GM18519 (cell line): ENCODE data around the gene UBE2E2.
"Not testable (repeated sequence)": the region's sequence is repeated elsewhere in the genome, so short reads cannot be mapped to it uniquely, and the experiment has no call there.

ENCODE experiments used
- ATAC-seq: cut with Tn5 transposase; IDR thresholded peaks from one replicate; pipeline ENCODE4 v1.9.1; 2021; ENCODE audit warnings: mild to moderate bottlenecking, moderate library complexity; ENCODE audit not compliant: unreplicated experiment, low FRiP score

UBE2E2 gene

DNA sequence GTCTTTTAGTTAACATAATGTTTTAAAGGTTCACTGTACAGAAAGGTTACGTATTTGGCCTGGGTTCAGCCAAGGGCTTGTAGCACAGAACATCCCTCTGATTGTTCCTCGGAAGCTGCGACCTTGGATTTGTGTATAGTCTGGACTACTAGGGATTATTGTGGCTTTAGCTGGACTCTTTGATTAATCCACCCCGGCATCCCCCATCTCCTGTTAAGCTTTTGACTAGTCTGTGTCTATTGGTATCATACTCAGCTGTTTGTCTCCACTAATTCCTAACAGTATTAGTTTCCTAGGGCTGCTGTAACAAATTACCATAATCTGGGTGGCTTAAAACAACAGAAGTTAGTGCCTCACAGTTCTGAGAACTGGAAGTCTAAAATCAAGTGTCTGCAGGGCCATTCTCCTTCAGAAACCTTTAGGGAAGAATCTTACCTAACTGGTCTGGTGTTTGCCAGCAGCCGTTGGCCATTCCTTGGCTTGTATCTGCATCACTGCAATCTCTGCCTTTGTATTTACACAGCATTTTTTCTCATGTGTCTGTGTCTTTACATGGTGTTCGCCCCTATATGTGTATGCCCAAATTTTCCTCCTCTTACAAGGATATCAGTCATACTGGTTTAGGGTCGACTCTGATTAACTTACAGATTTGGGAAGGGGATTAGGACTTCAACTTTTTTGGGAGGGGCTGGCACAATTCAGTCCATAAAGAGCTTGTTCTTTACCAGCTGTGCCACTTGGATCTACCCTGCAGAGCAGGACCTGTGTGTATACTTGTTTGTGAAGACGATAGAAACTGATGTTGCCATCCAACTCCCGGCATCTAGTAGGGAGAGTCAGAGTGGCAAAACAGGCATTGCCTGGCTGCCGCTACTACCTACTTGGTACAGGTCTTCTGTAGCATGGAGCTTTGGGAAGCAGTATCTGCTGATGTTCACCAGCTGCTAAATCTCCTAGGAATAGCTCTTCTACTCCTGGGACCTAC lies 117.8 kb downstream of the UBE2E2 start:
- no peak for ATAC-seq

DNA sequence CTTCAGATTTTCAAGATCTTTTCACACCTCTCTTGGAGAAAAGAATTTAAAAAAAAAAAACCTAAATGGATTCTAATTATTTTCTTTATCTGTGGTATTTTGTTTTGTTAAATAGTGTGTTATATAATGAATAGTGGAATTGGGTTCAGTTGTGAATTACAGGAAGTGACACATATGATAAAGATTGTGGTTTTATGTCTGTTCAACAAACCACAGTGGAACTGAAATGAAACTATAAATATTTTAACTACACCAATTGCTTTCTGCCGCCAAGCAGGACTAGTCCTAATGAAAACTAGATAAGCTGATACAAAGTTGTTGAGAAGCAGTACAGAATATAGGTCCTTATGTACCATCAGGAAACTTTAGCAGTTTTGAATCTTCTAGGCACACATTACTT lies 121.6 kb downstream of the UBE2E2 start:
- ATAC-seq, result peak; percentile 65

DNA sequence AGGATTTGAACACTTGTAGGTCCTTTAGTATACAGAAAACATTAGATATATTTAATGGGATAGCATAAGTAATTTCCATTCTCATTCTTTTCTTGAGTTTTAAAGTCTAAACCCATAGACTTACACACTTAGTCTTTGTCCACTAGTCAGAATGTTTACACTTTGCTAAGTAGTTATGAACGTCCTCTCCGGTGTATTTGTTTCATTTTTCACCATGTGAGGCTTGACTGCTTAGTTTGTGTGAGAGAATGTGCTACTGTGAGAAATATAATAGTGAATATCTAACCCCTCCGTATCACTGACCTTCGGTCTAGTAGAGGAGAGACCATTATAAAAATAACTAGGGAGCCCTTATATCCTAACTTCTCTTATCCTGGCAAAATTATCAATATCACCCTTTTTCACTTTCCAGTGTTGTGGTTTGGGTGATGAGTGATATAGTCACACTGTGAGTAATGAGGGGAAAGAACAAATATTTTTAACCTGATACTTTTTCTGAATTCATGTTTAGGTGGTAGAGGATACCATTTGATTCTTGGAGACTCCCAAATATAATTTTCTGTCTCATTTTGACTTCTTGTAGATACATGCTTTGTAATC lies 122.4 kb downstream of the UBE2E2 start:
- ATAC-seq, result peak; percentile 44

DNA sequence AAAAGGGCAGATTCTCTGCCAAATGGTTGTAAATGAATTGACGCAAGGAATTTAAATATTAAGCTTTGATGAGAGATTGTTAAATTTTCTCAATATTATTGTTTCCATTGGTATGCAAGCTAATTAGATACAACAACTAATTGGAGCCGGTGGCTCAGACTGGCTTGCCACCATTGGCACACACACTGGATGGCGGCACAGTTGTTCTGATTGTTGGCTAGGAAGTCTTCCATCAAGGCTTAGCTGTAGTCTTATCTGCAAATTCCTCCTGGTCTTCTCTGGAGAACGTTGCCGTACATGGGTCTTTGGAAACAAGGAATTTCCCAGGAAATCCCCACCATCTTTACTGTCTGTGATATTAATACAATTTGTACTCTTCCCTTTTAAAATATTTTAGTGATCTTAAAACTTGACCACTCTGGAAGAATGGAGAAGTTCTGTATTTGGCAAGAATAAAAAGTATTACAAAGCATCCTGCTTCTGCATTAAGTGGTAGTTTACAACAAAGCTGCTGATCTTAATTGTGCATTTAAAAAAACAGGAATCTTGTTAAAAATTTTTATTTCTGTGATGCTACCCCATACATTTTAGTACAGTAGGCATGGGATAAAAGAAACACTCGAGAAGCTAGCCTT lies 126.5 kb downstream of the UBE2E2 start:
- ATAC-seq, result no peak

DNA sequence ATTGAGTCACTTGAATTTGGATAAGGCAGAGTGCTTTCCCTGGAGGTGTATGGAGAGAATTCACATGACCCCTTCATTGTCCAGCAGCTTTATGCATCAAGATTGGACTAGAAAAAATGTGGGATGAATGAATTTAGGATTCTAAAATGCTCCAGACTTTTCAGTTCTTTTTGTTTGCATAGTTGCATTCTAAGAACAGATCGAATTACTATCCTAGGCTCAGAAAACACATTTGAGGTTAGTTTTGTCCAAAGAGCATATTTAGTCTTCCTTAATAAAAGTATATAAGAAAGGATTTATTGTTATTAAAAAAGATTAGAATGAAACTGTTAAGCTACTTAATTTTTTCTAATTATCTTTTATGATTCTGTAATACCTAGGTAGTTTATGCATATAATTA lies 127.4 kb downstream of the UBE2E2 start:
- no peak for ATAC-seq

DNA sequence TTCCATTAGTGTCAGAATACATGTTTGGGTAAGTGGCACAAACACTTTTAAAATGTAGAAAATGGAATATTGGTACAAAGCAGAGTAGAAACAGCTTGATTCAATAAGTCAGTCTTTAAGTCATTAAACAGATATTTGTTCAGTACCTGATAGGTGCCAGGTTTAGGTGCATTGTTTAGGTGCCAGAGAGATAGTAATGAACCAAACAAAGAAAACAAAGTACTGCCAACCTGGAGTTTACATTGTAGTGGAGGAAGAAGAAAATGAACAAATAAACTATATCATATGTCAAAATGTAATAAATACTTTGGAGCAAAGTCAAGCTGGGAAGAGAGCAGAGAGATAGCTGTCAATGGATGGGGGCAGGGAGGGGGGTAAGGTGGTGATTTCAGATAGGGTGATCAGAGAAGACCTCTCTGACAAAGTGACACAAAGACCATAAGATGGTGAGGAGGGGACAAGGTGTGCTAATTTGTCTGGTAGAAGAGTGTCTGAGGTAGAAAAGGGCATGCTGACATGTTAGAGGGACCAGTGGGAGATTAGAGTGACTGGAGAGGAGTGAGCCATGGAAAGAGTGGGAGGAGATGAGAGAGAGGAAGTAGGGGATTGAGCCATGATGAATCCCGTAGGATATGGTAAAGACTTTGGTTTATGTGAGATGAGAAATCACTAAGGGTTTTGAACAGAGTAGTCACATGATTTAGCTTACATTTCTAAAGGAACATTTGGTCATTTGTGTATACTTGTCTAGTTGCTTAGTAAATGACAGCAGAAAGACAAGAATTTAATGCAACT lies 128.2 kb downstream of the UBE2E2 start:
- ATAC-seq, result no peak

DNA sequence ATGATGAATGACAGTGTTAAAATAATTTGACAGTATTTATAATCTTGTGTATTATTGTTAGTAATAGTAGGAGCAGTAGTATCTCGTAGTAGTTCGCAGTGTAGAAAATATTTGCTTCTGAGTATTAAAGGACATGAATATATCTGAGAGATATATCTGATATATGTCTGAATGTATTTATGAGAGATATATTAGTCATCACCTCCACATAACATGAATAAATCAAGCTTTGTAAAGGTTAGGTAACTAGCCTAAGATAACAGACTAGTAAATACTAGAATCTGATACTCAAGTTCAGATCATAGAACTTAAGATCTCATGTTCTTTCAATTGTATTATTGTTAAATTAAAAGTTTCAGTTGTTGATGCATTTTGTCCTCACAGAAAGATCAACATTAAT lies 130.5 kb downstream of the UBE2E2 start:
- no peak for ATAC-seq

DNA sequence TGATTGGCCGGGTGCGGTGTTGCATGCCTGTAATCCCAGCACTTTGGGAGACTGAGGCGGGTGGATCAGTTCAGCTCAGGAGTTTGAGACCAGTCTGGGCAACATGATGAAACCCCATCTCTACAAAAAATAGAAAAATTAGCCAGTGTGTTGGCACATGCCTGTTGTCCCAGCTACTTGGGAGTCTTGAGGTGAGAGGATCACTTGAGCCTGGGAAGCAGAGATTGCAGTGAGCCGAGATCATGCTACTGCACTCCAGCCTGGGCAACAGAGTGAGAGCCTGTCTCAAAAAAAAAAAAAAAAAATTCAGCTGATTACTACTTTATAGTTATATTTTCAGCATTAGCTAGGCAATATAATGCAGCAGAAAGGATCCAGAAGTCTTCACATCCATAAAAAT lies 133.7 kb downstream of the UBE2E2 start:
- ATAC-seq, result not testable (repeated sequence)

DNA sequence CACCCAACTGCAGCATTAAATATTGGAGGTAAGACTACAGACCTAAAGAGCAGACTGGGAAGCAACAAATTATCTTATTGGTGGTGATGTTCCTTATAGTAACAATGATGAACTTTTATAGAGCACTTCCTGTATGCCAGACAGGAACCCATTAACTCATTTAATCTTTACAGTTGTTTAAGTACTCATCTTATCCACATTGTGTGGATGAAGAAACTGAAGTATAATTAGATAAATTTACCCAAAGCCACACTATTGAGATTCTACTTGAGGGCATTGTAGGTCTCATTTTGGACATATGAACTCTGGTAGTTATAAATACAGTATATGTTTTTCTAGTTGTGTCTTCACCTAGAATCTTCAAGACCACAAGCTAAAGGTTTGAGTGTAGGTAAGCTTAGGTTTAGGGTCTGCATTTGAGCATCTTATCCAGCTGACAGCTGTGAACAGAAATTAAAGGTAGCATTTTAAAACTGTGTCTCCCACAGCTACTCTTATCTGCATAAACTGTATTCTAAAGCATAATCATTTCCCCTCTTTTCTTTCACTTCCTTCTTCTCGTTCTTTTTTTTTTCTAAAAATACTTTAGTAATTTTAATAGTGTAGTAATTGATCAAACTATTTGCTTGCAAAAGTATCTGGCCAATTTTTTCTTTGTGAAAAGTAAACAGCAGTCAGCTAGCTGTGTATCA lies 138.2 kb downstream of the UBE2E2 start:
- peak; percentile 48 for ATAC-seq

DNA sequence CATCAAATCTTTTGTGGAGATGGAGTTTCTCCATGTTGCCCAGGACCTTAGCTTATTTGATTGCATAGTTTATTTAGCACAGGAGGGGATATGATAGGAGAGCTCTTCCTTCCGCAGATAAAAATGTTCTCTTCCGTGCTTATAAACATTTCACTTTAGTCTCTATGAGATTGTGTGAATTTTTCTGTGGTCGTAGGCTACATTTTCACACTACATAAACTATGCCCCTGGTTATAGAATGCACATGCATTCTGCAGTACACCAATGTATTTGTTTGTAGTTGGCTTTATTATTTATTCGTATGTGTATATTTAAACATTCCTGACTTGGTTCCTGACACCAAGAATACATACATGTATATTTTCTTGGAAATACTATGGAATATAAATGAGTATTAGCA lies 139.2 kb downstream of the UBE2E2 start:
- no peak for ATAC-seq

DNA sequence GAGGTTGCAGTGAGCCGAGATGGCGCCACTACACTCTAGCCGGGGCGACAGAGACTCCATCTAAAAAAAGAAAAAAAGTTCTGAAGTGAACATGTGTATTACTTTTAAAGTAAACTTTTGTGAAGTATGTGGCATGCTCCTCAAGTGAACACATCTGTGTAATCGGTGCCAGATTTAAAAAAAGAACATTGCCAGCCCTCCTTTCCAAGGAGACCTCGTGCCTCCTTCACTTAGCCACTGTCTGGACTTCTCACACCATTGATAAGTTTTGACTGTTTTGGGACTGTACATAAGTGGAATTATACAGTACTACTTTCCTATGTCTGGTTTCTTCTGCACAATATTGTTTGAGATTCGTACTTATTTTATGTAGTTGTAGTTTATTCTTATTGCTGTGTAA lies 140.4 kb downstream of the UBE2E2 start:
- no peak for ATAC-seq

DNA sequence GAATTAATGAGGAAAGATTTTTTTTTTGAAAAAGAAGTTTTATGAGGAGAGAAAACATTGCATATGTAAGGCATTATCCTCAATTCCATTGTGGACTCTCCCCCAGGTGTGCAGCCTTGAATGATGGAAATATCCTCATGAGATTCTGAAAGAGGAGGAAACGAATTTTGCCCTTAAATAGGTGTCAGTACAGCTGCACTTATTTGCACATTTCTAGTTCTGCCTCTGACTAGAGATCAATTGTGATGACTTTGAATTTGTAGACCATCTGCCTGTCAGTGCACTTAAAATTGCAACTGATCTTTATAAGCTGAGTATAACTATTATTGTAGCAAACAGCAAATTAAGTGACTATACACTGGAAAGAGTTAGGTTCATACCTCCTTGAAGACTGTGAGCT lies 141.8 kb downstream of the UBE2E2 start:
- ATAC-seq, result no peak

DNA sequence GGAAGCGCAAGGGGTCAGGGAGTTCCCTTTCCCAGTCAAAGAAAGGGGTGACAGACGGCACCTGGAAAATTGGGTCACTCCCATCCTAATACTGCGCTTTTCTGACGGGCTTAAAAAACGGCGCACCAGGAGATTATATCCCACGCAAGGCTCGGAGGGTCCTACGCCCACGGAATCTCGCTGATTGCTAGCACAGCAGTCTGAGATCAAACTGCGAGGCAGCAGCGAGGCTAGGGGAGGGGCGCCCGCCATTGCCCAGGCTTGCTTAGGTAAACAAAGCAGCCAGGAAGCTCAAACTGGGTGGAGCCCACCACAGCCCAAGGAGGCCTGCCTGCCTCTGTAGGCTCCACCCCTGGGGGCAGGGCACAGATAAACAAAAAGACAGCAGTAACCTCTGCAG lies 146.3 kb downstream of the UBE2E2 start:
- ATAC-seq, result not testable (repeated sequence)

DNA sequence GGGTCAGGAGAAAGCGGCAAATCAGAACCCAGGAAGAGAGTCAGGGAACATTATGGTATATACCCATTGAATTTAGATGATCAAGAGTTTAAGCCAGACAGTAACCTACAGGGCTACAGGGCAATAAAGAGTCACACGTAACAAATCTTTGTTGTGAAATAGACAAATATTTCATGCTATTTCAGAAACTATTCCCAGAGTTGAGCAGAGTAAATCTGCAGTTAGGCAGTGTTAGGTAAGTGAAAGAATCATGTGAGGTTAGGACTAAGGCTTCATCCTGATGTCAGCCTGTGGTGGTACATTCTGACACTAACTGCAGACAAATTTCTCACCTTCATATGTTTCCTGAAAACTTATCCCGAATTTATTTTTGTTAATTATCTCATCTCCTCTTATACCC lies 153.0 kb downstream of the UBE2E2 start:
- ATAC-seq, result no peak

DNA sequence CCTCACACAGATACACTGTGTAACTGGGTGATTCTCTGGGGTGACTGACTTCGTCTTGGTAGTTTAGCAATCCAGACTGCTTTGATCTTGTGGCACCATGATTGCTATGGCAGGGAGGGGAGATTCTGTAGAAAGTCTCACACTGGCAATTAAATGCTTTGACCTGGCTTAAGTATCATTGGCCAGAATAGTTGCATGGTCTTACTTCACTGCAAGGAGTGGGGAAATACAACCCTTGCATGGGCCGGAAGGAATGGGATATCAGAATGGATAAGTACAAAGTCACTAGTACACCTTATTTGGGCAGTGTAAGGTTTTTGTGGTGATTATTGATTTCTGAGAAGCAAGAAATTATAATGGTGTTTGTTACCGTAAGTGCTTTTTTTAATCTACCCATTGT lies 153.8 kb downstream of the UBE2E2 start:
- no peak for ATAC-seq

DNA sequence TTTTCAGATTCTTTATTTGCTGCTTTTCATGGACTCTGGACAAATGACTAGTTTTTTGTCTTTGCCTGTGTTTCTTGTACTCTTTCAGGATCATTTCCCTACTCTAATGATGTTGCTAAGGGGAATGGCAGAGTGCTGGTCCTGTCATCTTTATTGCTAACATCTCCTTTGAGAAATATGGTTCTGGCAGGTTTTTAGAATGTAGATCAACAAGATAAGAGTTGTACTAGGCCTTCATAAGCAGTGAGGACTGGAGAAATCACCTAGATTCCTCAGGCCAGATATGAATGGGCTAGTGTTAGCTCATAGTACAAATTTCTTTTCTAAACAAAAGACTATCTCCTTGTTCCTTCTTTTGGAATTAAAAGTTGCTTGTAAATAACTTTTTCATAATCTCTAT lies 156.0 kb downstream of the UBE2E2 start:
- ATAC-seq, result no peak

DNA sequence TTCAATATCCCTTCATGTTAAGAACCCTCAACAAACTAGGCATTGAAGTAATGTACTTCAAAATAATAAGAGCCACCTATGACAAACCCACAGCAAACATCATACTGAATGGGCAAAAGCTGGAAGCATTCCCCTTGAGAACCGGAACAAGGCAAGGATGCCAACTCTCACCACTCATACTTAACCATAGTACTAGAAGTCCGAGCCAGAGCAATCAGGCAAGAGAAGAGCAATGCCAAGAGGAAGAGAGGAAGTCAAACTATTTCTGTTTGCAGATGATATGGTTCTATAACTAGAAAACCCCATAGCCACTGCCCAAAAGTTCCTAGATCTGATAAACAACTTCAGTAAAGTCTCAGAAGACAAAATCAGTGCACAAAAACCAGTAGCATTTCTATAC lies 161.9 kb downstream of the UBE2E2 start:
- no peak for ATAC-seq

DNA sequence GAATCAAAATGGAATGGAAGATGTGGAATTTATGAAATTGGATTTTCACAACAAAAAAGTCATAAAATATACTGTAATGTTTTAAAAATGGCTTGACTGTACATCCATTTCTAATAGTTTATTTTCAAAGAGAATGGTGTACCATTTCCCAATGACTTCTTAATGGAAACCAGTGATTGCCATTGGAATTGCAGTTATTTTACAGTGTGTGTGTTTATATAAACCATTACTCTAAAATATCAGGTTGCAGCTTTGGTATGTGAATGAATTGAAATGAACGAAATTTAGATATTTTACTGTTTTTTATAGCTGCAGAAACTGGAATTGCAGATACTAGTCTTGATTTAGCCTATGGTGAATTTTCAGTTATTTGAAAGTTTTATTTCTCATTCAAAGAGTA lies 165.6 kb downstream of the UBE2E2 start:
- no peak for ATAC-seq

DNA sequence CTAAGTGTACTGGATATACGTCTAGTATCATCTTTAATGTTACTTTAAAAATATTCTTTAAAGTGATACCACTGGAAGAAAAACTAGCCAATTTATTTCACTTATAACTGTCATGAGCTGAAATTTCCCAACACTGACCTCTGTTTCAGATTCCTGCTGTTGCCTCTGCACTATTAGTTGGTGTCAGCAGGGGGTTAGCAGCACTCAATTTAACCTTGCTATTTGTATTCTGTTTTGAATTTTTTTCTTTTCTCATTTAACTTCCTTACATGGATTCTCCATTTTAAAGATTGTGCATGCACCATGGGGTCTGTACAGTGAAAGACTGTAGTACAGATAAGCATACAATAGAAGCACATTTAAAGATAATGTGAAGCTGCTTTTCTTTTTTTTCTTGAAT lies 169.2 kb downstream of the UBE2E2 start:
- ATAC-seq, result no peak
